ENCODE measurements around the gene PRPF19. TPM values are rescaled to one million over a fixed set of nuclear protein-coding genes. Genes with fewer than 3 reads are reported as not detected.

PRPF19 gene
- total RNA-seq, 1 donor from 2014 or later, result 59.8 TPM

GRCh38 chr11:60873533-60873932 lies 32.9 kb downstream of the PRPF19 start:
- H3K27me3 ChIP-seq, result no peaks in the 10 kb centered on the region
- peak; percentile 44 for DNase-seq
- H3K4me1 ChIP-seq, result peaks cover 20% of the 10 kb centered on the region
- no peak for TF ChIP-seq CTCF (IDR thresholded peaks at IDR 0.05)
- ATAC-seq, result no peak
- no peaks in the 10 kb centered on the region for H3K9me3 ChIP-seq
- H3K4me3 ChIP-seq, result no peak overlapping the region
- H3K27ac ChIP-seq, result no peak overlapping the region
- intact Hi-C loops (cut with DNase I), result no loop called here
- H3K36me3 ChIP-seq, result no peaks in the 10 kb centered on the region

GRCh38 chr11:60872961-60873524 lies 33.3 kb downstream of the PRPF19 start:
- TF ChIP-seq CTCF (IDR thresholded peaks at IDR 0.05), result no peak
- Histone ChIP-seq H3K36me3 (no peaks in the 10 kb centered on the region), H3K9me3 (no peaks in the 10 kb centered on the region), H3K4me1 (peaks cover 20% of the 10 kb centered on the region), H3K27me3 (no peaks in the 10 kb centered on the region), H3K27ac (no peak overlapping the region), H3K4me3 (no peak overlapping the region)
- ATAC-seq, result peak; percentile 6
- intact Hi-C loops (cut with DNase I), result no loop called here
- DNase-seq, result peak; percentile 49

GRCh38 chr11:60872124-60872960 lies 34.0 kb downstream of the PRPF19 start:
- DNase-seq (peak; percentile 48), ATAC-seq (peak; percentile 51)
- intact Hi-C loops (cut with DNase I), result no loop called here
- H3K4me3 ChIP-seq, result no peak overlapping the region
- no peaks in the 10 kb centered on the region for H3K36me3 ChIP-seq
- peaks cover 20% of the 10 kb centered on the region for H3K4me1 ChIP-seq
- no peak for TF ChIP-seq CTCF (IDR thresholded peaks at IDR 0.05)
- no peaks in the 10 kb centered on the region for H3K9me3 ChIP-seq
- no peaks in the 10 kb centered on the region for H3K27me3 ChIP-seq
- H3K27ac ChIP-seq, result no peak overlapping the region

GRCh38 chr11:60871378-60872061 lies 34.9 kb downstream of the PRPF19 start:
- H3K36me3 ChIP-seq, result no peaks in the 10 kb centered on the region
- H3K4me1 ChIP-seq, result peaks cover 20% of the 10 kb centered on the region
- TF ChIP-seq CTCF (IDR thresholded peaks at IDR 0.05), result peak; percentile 9
- no peak overlapping the region for H3K4me3 ChIP-seq
- no peaks in the 10 kb centered on the region for H3K27me3 ChIP-seq
- DNase-seq (peak; percentile 64), ATAC-seq (peak; percentile 11)
- H3K9me3 ChIP-seq, result no peaks in the 10 kb centered on the region
- intact Hi-C loops (cut with DNase I), result no loop called here
- H3K27ac ChIP-seq, result no peak overlapping the region

GRCh38 chr11:60870733-60871377 lies 35.5 kb downstream of the PRPF19 start:
- TF ChIP-seq CTCF (IDR thresholded peaks at IDR 0.05), result no peak
- intact Hi-C loops (cut with DNase I), result no loop called here
- ATAC-seq, result no peak
- DNase-seq, result no peak
- H3K36me3 ChIP-seq, result no peaks in the 10 kb centered on the region
- no peaks in the 10 kb centered on the region for H3K27me3 ChIP-seq
- no peak overlapping the region for H3K4me3 ChIP-seq
- peaks cover 20% of the 10 kb centered on the region for H3K4me1 ChIP-seq
- no peak overlapping the region for H3K27ac ChIP-seq
- H3K9me3 ChIP-seq, result no peaks in the 10 kb centered on the region
